Cardiac muscle cell (in vitro differentiated cells and primary cell): ENCODE data around the gene KIF2C. TPM values are rescaled to one million over a fixed set of nuclear protein-coding genes. Genes with fewer than 3 reads are reported as not detected.
"Not testable (repeated sequence)": the region's sequence is repeated elsewhere in the genome, so short reads cannot be mapped to it uniquely, and the experiment has no call there.

Source experiments
- DNase-seq, 2 donors: peaks; one replicate each; pipeline versions ENCODE4 v3.0.0 to v3.0.0-alpha.2; 2010 to 2017; ENCODE audit warnings: low read depth in 1 of 2, low spot score in 1 of 2
- H3K27ac ChIP-seq: fragments of 200-600 bp; sonication (generic); 2 replicates; pipeline ENCODE4 v1.5.1; 2016
- H3K27me3 ChIP-seq: fragments of 200-600 bp; sonication (generic); 2 replicates; pipeline ENCODE4 v1.6.0; 2016; ENCODE audit warnings: control low read depth
- H3K36me3 ChIP-seq: fragments of 200-600 bp; sonication (generic); 2 replicates; pipeline ENCODE4 v1.5.1; 2016; ENCODE audit warnings: control low read depth
- H3K4me1 ChIP-seq: fragments of 200-600 bp; sonication (generic); 2 replicates; pipeline ENCODE4 v1.8.1; 2017; ENCODE audit warnings: low read depth, mild to moderate bottlenecking, mixed run types
- H3K4me3 ChIP-seq: fragments of 200-600 bp; sonication (generic); 2 replicates; pipeline ENCODE4 v1.5.1; 2016; ENCODE audit warnings: mild to moderate bottlenecking
- H3K9me3 ChIP-seq: fragments of 200-600 bp; sonication (generic); 2 replicates; pipeline ENCODE4 v1.5.1; 2017; ENCODE audit warnings: low read depth, mild to moderate bottlenecking, control low read depth
- CTCF ChIP-seq: IDR thresholded peaks from 2 replicates; pipeline ENCODE4 v1.5.1; 2012; ENCODE audit warnings: low read depth, mild to moderate bottlenecking, low read length
- polyA plus RNA-seq: library from polyadenylated mRNA; unstranded; fragments of >200 nt; fragmentation: Nextera tagmentation; extraction: Ambion mirVana; gene quantifications from 2 replicates; pipeline ENCODE4 v1.2.1, GENCODE V29; 2016
- total RNA-seq: library from RNA; depleted of rRNA; stranded (reverse); fragments of >200 nt; gene quantifications from 2 replicates; pipeline ENCODE4 v1.2.3, GENCODE V29; 2016

The KIF2C gene
- total and polyA plus RNA-seq, 2 experiments from 2014 or later: 10.0 to 80.8 TPM

DNA sequence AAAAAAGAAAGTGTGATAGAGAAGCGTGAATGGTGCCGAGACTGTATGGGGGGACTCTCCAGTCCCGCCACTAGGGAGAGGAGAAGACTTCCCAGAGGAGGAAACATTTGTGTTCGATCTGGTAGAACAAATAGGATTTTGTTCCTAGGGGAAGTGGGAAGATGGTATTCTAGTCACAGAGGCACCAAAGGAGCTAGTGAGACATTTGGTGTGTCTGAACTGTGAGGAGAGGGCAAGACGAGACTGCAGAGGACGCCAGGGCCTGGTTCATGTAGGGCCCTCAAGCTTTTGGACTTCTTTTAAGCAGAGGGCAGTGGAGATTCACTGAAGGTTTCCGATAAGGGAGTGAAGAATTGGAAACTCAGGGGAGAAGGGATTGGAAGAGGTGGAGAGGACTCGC lies 71.6 kb downstream of the KIF2C start:
- peaks cover 32% of the 10 kb centered on the region for H3K4me1 ChIP-seq
- no peak for TF ChIP-seq CTCF
- no peak for DNase-seq

GRCh38 chr1:44812822-44813543 lies 73.3 kb downstream of the KIF2C start:
- H3K4me3 ChIP-seq: peak overlapping the region; percentile 16

More for the DNA sequence above, 71.6 kb downstream of the KIF2C start:
- Histone ChIP-seq H3K36me3 (no peaks in the 10 kb centered on the region), H3K4me3 (no peak overlapping the region), H3K27me3 (no peaks in the 10 kb centered on the region), H3K9me3 (no peaks in the 10 kb centered on the region), H3K27ac (peak overlapping the region; percentile 53)

GRCh38 chr1:44815926-44816325 lies 76.3 kb downstream of the KIF2C start:
- not testable (repeated sequence) for H3K36me3 ChIP-seq, DNase-seq, H3K27ac ChIP-seq, H3K9me3 ChIP-seq, H3K4me3 ChIP-seq, H3K27me3 ChIP-seq, H3K4me1 ChIP-seq

More at GRCh38 chr1:44812822-44813543, 73.3 kb downstream of the KIF2C start:
- H3K27ac ChIP-seq: no peak overlapping the region
- no peaks in the 10 kb centered on the region for H3K36me3 ChIP-seq
- no peak for TF ChIP-seq CTCF
- peaks cover 22% of the 10 kb centered on the region for H3K4me1 ChIP-seq
- no peaks in the 10 kb centered on the region for H3K9me3 ChIP-seq
- H3K27me3 ChIP-seq: no peaks in the 10 kb centered on the region
- DNase-seq: no peak

- Histone ChIP-seq H3K4me3 (no peak overlapping the region), H3K27me3 (no peaks in the 10 kb centered on the region), H3K9me3 (no peaks in the 10 kb centered on the region), H3K27ac (no peak overlapping the region), H3K4me1 (peaks cover 2% of the 10 kb centered on the region), H3K36me3 (no peaks in the 10 kb centered on the region)
- DNase-seq: no peak
- no peak for TF ChIP-seq CTCF
Observed at GRCh38 chr1:44817307-44817706, 77.7 kb downstream of the KIF2C start.

Other genes starting within 250 kb of the KIF2C start
- 15.2 and 23.6 TPM in 2 replicates for gene TMEM53, start 65.4 kb upstream of the KIF2C start, total RNA-seq
- 29.7 and 43.0 TPM in 2 replicates for gene TMEM53, start 65.4 kb upstream of the KIF2C start, polyA plus RNA-seq
- 2.4 and 5.7 TPM in 2 replicates for gene ARMH1, start 65.1 kb upstream of the KIF2C start, total RNA-seq
- gene ARMH1, start 65.1 kb upstream of the KIF2C start, polyA plus RNA-seq: 2.8 and 9.0 TPM in 2 replicates
- gene RNU5D-1, start 8.7 kb upstream of the KIF2C start, total RNA-seq: not detected in 2 replicates
- not detected in 2 replicates for gene RNU5D-1, start 8.7 kb upstream of the KIF2C start, polyA plus RNA-seq
- gene RPS8, start 35.7 kb downstream of the KIF2C start, total RNA-seq: 2,166 and 2,475 TPM in 2 replicates
- gene RPS8, start 35.7 kb downstream of the KIF2C start, polyA plus RNA-seq: 534 and 651 TPM in 2 replicates
- 0.32 and 0.98 TPM in 2 replicates for gene BEST4, start 48.3 kb downstream of the KIF2C start, total RNA-seq
- 1.4 and 1.5 TPM in 2 replicates for gene BEST4, start 48.3 kb downstream of the KIF2C start, polyA plus RNA-seq
- gene PLK3, start 60.5 kb downstream of the KIF2C start, total RNA-seq: 6.2 and 9.5 TPM in 2 replicates
- gene PLK3, start 60.5 kb downstream of the KIF2C start, polyA plus RNA-seq: 6.3 and 12.4 TPM in 2 replicates
- gene DYNLT4, start 67.5 kb downstream of the KIF2C start, total RNA-seq: 0.32 TPM in 1 of 2 replicates, not detected in the other
- 0.43 and 0.95 TPM in 2 replicates for gene DYNLT4, start 67.5 kb downstream of the KIF2C start, polyA plus RNA-seq
- gene BTBD19, start 68.7 kb downstream of the KIF2C start, total RNA-seq: 1.3 and 3.4 TPM in 2 replicates
- gene BTBD19, start 68.7 kb downstream of the KIF2C start, polyA plus RNA-seq: 0.98 and 2.1 TPM in 2 replicates
- 0.53 and 0.66 TPM in 2 replicates for gene PTCH2, start 103.4 kb downstream of the KIF2C start, total RNA-seq
- gene PTCH2, start 103.4 kb downstream of the KIF2C start, polyA plus RNA-seq: 0.65 and 0.97 TPM in 2 replicates
- 20.7 and 22.8 TPM in 2 replicates for gene EIF2B3, start 246.8 kb downstream of the KIF2C start, total RNA-seq
- 39.7 and 62.6 TPM in 2 replicates for gene EIF2B3, start 246.8 kb downstream of the KIF2C start, polyA plus RNA-seq